ENCODE results near the gene CLIP3. TPM values are rescaled to one million over a fixed set of nuclear protein-coding genes. Genes with fewer than 3 reads are reported as not detected.
A peak's percentile ranks its signal among the peaks of the same experiment; 100 is the strongest.

CLIP3 gene
- total RNA-seq, 4 donors from 2014 or later, result 0.80 to 15.3 (median 2.7) TPM

DNA sequence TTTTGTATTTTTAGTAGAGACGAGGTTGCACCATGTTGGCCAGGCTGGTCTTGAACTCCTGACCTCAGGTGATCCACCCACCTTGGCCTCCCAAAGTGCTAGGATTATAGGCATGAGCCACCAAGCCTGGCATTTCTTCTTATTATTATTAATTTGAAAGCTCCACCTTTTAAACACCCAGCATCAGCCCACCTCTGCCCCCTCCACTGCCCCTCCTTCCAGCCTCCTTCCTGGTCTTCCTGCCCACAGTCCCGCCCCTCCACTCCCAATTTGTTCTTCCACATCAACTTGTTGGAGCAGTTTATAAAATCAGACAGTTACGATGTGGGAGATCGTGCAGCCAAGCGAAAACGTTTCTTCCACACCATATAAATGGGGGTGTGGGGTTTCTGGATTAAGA is 7.8 kb upstream of the CLIP3 start:
- no peak for DNase-seq
- intact Hi-C loops (cut with DNase I), result no loop called here
- Histone ChIP-seq H3K27ac (peak overlapping the region in 1 of 4 donors; percentile 61), H3K9me3 (no peaks in the 10 kb centered on the region), H3K36me3 (peaks cover 0 to 31% (median 0%) of the 10 kb centered on the region in 3 donors), H3K27me3 (no peaks in the 10 kb centered on the region), H3K4me1 (peaks cover 0 to 28% (median 0%) of the 10 kb centered on the region in 3 donors), H3K4me3 (no peak overlapping the region)
- TF ChIP-seq, protein P1, sequence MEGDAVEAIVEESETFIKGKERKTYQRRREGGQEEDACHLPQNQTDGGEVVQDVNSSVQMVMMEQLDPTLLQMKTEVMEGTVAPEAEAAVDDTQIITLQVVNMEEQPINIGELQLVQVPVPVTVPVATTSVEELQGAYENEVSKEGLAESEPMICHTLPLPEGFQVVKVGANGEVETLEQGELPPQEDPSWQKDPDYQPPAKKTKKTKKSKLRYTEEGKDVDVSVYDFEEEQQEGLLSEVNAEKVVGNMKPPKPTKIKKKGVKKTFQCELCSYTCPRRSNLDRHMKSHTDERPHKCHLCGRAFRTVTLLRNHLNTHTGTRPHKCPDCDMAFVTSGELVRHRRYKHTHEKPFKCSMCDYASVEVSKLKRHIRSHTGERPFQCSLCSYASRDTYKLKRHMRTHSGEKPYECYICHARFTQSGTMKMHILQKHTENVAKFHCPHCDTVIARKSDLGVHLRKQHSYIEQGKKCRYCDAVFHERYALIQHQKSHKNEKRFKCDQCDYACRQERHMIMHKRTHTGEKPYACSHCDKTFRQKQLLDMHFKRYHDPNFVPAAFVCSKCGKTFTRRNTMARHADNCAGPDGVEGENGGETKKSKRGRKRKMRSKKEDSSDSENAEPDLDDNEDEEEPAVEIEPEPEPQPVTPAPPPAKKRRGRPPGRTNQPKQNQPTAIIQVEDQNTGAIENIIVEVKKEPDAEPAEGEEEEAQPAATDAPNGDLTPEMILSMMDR (IDR thresholded peaks at IDR 0.05), result no peak
- no peak for TF ChIP-seq POLR2A (IDR thresholded peaks at IDR 0.05)
- 80 to 84% methylated on average over 6 of the region's 6 CpGs for WGBS, 2 donors

DNA sequence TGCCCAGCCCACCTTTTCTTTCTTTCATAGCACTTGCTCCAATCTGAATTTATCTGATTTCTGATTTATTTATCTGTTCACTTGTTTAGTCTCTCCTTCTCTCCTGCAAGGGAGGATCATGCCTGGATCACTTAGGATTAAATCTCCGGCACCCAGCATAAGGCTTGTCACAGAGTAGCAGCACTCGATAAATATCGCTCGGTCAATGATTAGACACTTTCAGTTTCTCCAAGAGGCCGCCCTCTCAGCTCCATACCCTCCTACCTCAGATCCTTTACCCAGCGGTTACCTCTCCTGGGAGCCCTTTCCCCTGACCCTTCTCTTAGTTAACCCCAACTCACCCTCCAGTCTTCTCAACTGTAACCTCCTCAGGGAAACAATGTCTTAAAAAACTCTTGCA is 1.4 kb downstream of the CLIP3 start:
- 83 to 88% methylated on average over 6 of the region's 6 CpGs for WGBS, 2 donors
- Histone ChIP-seq H3K4me1 (peaks cover 0 to 17% (median 12%) of the 10 kb centered on the region in 3 donors), H3K9me3 (no peaks in the 10 kb centered on the region), H3K36me3 (peaks cover 0 to 39% (median 4%) of the 10 kb centered on the region in 3 donors), H3K27ac (no peak overlapping the region), H3K27me3 (no peaks in the 10 kb centered on the region), H3K4me3 (no peak overlapping the region)
- intact Hi-C loops (cut with DNase I), result no loop called here
- DNase-seq, result no peak
- no peak for TF ChIP-seq POLR2A (IDR thresholded peaks at IDR 0.05)
- TF ChIP-seq, protein P1 (IDR thresholded peaks at IDR 0.05), result no peak

DNA sequence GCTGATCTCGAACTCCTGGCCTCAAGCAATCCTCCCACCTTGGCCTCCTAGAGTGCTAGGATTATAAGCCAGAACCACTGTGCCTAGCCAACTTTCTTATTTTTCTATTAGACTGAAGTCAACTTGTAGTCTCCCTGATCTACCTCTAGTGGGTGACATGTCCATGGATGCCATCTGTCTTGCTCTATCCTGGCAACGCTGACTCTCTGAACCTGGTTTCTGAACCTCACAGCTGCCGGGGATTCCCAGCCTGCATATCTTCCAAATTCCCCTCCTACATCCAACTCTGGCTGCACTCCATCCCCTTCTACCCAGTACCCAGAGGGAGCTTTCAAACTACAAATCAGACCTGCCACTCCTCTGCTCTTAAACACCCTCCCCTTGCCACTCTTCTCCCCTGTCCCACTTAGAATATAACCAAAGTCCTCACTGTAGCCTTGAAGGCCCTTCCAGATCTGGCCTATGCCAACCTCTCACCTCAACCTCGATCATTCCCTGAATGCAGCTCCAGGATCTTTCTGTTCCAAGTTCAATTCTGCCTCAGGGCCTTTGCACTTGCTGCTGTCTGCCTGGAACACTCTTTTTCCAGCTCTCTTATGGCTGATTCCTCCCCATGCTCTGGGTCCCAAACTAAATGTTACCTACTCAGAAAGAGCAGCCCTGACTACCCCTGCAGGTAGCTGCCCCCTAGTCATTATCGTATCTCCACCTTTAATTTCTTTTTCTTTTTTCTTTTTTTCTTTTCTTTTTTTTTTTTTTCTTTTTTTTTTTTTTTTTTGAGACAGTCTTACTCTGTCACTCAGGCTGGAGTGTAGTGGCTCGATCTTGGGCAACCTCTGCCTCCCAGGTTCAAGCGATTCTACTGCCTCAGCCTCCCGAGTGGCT is 2.2 kb downstream of the CLIP3 start:
- intact Hi-C loops (cut with DNase I), result no loop called here
- DNase-seq, result no peak
- WGBS, 2 donors, result 71 to 81% methylated on average over 8 of the region's 8 CpGs

GRCh38 chr19:36028313-36029041 is 4.2 kb downstream of the CLIP3 start:
- 69 to 80% methylated on average over 10 of the region's 10 CpGs for WGBS, 2 donors
- Histone ChIP-seq H3K4me3 (no peak overlapping the region), H3K27me3 (no peaks in the 10 kb centered on the region), H3K4me1 (peaks cover 0 to 17% (median 12%) of the 10 kb centered on the region in 3 donors), H3K36me3 (peaks cover 0 to 50% (median 4%) of the 10 kb centered on the region in 3 donors), H3K27ac (no peak overlapping the region), H3K9me3 (no peaks in the 10 kb centered on the region)
- no peak for TF ChIP-seq POLR2A (IDR thresholded peaks at IDR 0.05)
- DNase-seq, result no peak
- intact Hi-C loops (cut with DNase I), result no loop called here

More for the DNA sequence above, 2.2 kb downstream of the CLIP3 start:
- Histone ChIP-seq H3K9me3 (no peaks in the 10 kb centered on the region), H3K4me3 (no peak overlapping the region), H3K27ac (no peak overlapping the region), H3K27me3 (no peaks in the 10 kb centered on the region), H3K4me1 (peaks cover 0 to 17% (median 12%) of the 10 kb centered on the region in 3 donors), H3K36me3 (peaks cover 0 to 41% (median 4%) of the 10 kb centered on the region in 3 donors)
- TF ChIP-seq, protein P1 (IDR thresholded peaks at IDR 0.05), result peak in 2 of 6 experiments; percentile 7 to 27
- no peak for TF ChIP-seq POLR2A (IDR thresholded peaks at IDR 0.05)

DNA sequence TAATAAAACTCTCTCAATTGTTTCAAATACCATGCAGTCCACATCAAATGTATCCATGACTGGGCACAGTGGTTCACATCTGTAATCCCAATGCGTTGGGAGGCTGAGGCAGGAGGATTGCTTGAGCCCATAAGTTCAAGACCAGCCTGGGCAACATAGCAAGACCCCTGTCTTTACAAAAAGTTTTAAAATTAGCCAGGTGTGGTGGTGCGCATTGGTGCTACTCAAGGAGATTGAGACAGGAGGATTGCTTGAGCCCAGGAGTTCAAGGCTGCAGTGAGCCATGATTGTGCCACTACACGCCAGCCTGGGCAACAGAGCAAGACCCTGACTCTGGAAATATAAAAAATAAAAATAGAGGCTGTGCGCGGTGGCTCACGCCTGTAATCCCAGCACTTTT is 5.0 kb downstream of the CLIP3 start:
- Histone ChIP-seq H3K27me3 (no peaks in the 10 kb centered on the region), H3K4me1 (peaks cover 0 to 11% (median 8%) of the 10 kb centered on the region in 3 donors), H3K36me3 (peaks cover 0 to 58% (median 4%) of the 10 kb centered on the region in 3 donors), H3K9me3 (no peaks in the 10 kb centered on the region), H3K4me3 (no peak overlapping the region), H3K27ac (no peak overlapping the region)
- 91 to 97% methylated on average over 6 of the region's 6 CpGs for WGBS, 2 donors
- DNase-seq, result no peak
- intact Hi-C loops (cut with DNase I), result no loop called here
- TF ChIP-seq, protein P1 (IDR thresholded peaks at IDR 0.05), result no peak
- no peak for TF ChIP-seq POLR2A (IDR thresholded peaks at IDR 0.05)
